Skeletal muscle satellite cell (primary cell): Measurements from ENCODE around the gene ABHD12.
"Not testable (repeated sequence)": the region's sequence is repeated elsewhere in the genome, so short reads cannot be mapped to it uniquely, and the experiment has no call there.

Experiments used
- H3K27me3 ChIP-seq: 2 replicates; pipeline ENCODE4 v1.7.0; 2013; ENCODE audit warnings: low read length; ENCODE audit not compliant: control insufficient read depth, insufficient read depth
- H3K36me3 ChIP-seq: 2 replicates; pipeline ENCODE4 v1.7.0; 2013; ENCODE audit warnings: mild to moderate bottlenecking, control low read depth, low read length; ENCODE audit not compliant: insufficient read depth
- H3K4me1 ChIP-seq: 2 replicates; pipeline ENCODE4 v1.7.0; 2013; ENCODE audit warnings: low read length; ENCODE audit not compliant: control insufficient read depth, insufficient read depth
- H3K4me2 ChIP-seq: 2 replicates; pipeline ENCODE4 v1.7.0; 2013; ENCODE audit warnings: mild to moderate bottlenecking, low read length
- H3K4me3 ChIP-seq: 2 replicates; pipeline ENCODE4 v1.7.0; 2013; ENCODE audit warnings: low read length
- H3K9ac ChIP-seq: 2 replicates; pipeline ENCODE4 v1.7.0; 2013; ENCODE audit warnings: mild to moderate bottlenecking, low read depth, low read length, moderate library complexity
- H3K9me3 ChIP-seq: replicated peaks from 2 replicates; pipeline ENCODE4 v1.7.0; 2013; ENCODE audit warnings: mild to moderate bottlenecking, control low read depth, low read length

Gene ABHD12

DNA sequence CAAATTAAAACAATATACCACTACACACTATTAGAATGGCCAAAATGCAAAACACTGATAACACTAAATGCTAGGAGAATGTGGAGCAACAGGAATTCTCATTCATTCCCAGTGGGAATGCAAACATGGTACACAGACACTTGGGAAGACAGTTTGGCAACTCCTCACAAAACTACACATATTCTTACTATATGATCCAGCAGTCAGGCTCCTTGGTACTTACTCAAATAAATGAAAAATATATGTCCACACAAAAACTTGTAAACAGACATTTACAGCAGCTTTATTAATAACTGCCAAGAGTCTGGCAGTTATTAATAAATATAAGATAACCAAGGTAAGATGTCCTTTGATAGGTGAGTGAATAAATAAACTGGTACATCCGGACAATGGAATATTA, 44.9 kb downstream of the ABHD12 start:
- no peak overlapping the region for H3K9ac ChIP-seq
- no peaks in the 10 kb centered on the region for H3K27me3 ChIP-seq
- H3K4me3 ChIP-seq, result no peak overlapping the region

DNA sequence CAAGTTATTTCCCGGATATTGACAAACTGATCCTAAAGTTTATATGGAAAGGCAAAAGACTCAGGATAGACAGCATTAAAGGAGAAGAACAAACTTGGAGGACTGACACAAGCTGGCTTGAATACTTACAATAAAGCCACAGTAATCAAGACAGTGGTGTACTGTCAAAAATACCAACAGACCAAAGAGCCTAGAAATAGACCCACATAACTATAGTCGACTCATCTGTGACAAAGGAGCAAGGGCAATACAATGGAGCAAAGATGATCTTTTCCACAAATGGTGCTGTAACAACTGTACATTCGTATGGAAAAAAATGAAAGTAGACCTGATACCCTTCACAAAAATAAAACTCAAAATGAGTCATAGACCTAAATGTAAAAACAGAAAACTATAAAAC, 46.0 kb downstream of the ABHD12 start:
- Histone ChIP-seq H3K4me2 (no peak overlapping the region), H3K9me3 (no peaks in the 10 kb centered on the region), H3K4me1 (no peaks in the 10 kb centered on the region), H3K27me3 (no peaks in the 10 kb centered on the region), H3K9ac (no peak overlapping the region), H3K4me3 (no peak overlapping the region), H3K36me3 (no peaks in the 10 kb centered on the region)

More for the DNA sequence above, 44.9 kb downstream of the ABHD12 start:
- Histone ChIP-seq H3K36me3 (no peaks in the 10 kb centered on the region), H3K9me3 (no peaks in the 10 kb centered on the region), H3K4me2 (no peak overlapping the region), H3K4me1 (no peaks in the 10 kb centered on the region)

DNA sequence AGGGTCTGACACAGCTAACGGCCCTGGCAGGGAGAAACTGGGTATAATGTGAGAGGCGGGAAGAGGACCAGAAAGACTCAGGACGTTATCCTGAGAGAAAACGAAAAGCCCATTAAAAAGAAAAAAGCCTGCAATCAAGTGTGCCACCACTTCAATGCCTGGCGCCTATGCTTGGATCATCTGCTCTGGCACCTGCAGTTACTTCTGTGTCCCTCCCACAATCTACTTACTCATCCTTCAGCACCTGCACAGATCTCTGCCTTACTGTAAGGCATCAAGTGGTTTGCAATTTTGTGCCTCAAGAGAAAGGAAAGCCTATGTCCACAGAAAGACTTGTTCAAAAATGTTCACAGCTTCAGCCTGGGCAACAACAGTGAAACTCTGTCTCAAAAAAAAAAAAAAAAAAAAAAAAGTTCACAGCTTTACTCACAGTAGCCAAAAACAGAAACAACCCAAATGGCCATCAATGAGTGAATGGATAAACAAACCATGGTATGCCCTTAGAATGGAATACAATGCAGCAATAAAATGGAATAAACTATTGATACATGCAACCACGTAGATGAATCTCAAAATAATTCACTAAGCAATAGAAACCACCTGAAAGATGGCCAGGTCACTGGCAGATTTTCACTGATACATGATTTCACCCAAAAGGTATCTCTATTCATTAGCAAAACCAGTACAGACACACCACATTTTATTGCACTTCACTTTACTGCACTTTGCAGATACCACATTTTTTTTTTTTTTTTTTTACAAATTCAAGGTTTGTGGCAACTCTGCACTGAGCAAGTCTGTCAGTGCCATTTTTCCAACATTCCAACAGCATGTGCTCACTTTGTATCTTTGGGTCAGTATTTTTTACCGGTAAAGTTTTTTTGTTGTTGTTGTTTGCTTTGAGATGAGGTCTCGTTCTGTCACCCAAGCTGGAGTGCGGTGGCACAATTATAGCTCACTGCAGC, 48.6 kb downstream of the ABHD12 start:
- Histone ChIP-seq H3K9ac (no peak overlapping the region), H3K4me3 (no peak overlapping the region), H3K4me2 (no peak overlapping the region), H3K36me3 (peaks cover 4% of the 10 kb centered on the region), H3K27me3 (no peaks in the 10 kb centered on the region), H3K4me1 (peaks cover 3% of the 10 kb centered on the region), H3K9me3 (no peaks in the 10 kb centered on the region)

DNA sequence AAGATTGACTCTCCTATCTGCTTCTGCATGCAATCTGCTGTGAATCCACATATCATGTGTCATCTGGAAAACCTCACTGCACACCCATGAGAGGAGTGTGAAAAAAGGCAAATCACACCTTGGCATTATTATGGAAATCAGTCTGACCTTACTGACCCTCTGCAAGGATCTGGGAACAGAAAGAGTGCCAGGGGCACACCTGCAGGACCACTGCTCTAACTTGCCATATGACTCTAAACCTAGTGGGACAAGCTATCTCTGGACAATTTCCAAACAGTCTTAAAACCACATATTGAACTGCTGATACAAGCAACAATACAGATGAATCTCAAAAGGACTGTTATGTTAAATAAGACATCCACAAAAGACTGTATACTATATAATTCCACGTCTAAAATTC, 50.3 kb downstream of the ABHD12 start:
- Histone ChIP-seq H3K9ac (no peak overlapping the region), H3K4me3 (no peak overlapping the region), H3K36me3 (peaks cover 4% of the 10 kb centered on the region), H3K9me3 (no peaks in the 10 kb centered on the region), H3K4me2 (no peak overlapping the region), H3K27me3 (no peaks in the 10 kb centered on the region), H3K4me1 (peaks cover 3% of the 10 kb centered on the region)

DNA sequence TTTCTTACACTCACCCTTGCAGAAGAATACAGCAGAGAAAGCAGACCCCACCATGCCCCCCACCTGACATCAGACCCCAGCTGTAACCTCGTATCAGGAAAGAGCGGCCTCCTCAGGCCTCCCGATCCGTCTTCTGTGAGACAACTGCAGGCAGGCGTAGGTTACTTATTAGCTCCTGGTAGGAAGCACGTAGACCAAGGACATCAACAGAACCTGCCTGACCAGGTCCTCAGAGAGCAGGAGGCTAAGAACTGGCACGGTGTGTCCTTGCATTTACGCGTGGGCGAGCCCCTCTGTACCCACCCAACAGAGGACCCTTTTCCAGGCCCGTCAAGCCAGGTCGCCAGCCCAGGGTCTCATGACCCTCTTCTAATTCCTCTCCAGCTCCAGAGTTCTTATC, 51.0 kb downstream of the ABHD12 start:
- Histone ChIP-seq H3K36me3 (peaks cover 4% of the 10 kb centered on the region), H3K4me1 (peaks cover 3% of the 10 kb centered on the region), H3K4me2 (no peak overlapping the region), H3K9ac (no peak overlapping the region), H3K4me3 (no peak overlapping the region), H3K27me3 (no peaks in the 10 kb centered on the region), H3K9me3 (no peaks in the 10 kb centered on the region)

DNA sequence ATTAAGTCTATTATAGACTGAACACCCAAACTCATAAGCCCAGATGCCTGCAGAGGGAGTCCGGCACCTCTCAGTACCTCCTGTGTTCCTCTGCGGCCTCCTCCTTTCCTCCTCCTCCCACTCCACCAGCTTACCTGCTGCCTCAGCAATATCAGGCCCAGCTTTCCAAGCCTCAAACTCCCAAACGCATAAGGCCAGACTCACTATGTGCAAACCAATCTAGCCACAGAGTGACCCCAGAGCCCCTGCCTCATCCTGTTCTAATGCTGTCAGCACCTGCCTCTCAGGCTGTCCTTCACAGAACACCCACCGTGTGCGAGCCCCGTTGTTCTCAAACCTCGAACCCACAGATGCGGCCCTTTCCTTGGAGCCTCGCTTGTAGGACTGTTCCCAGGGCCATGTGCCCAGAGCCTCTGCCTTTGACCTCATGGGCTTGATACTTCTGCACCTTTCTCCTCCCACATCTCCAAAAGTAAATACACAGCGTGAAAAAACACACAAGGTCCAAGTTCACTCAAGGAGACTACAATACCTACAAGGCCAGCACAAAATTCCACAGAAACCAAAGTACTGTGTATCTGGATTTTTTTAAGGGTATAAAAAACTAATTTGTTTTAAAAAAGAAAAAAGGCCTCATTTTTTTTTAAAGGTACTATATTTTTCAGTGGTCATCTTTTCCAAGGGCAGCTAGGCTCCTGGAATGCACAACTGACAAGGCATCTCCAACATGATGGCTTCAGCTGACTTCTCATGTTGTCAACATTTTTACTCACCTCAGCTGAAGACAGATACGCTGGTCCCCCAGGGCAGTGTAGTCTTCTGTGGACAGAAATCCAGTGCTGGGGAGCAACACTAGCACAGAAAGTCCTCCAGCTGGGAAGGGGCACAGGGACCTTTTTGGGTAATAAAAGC, 52.3 kb downstream of the ABHD12 start:
- Histone ChIP-seq H3K9ac (no peak overlapping the region), H3K4me2 (no peak overlapping the region), H3K4me1 (peaks cover 3% of the 10 kb centered on the region), H3K27me3 (no peaks in the 10 kb centered on the region), H3K9me3 (no peaks in the 10 kb centered on the region), H3K4me3 (no peak overlapping the region), H3K36me3 (peaks cover 4% of the 10 kb centered on the region)

DNA sequence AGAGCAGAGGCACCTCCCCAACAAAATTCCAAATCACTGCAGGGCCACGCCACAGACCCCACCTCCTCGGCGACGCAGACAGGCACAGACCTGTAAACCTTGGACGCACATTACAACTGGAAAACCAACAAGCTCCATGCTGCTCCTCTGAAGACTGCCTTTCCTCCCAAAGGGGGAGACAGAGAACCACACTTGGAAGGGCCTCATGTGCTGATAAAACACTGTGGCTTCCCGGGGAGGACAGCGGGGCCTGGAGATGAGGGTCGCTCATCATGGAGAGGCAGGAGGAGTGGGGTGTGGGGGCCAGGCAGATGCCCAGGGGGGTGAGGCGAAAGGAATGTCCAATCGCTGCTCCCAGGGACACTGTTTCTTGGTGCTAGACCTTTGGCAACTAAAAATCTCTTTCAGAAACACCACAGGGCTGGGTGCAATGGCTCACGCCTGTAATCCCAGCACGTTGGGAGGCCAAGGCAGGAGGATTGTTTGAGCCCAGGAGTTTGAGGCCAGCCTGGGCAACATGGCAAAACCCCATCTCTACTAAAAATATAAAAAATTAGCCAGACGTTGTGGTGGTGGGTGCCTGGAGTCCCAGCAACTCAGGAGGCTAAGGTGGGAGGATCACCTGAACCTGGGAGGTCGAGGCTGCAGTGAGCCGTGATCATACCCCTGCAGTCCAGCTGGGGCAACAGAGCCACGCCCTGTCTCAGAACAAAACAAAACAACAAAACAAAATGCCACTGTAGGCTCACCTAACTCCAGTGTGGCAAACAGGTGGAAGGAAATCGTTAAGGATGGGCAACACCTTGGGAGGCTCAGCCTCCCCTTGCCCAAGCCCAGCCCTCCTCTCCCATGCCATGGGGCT, 53.8 kb downstream of the ABHD12 start:
- no peaks in the 10 kb centered on the region for H3K9me3 ChIP-seq
- no peak overlapping the region for H3K4me2 ChIP-seq
- no peak overlapping the region for H3K9ac ChIP-seq
- H3K4me1 ChIP-seq, result peaks cover 3% of the 10 kb centered on the region
- H3K36me3 ChIP-seq, result peaks cover 4% of the 10 kb centered on the region
- H3K27me3 ChIP-seq, result no peaks in the 10 kb centered on the region
- no peak overlapping the region for H3K4me3 ChIP-seq

DNA sequence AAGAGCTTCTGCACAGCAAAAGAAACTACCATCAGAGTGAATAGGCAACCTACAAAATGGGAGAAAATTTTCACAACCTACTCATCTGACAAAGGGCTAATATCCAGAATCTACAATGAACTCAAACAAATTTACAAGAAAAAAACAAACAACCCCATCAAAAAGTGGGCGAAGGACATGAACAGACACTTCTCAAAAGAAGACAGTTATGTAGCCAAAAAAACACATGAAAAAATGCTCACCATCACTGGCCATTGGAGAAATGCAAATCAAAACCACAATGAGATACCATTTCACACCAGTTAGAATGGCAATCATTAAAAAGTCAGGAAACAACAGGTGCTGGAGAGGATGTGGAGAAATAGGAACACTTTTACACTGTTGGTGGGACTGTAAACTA, 55.7 kb downstream of the ABHD12 start:
- H3K9ac ChIP-seq, H3K4me1 ChIP-seq, H3K9me3 ChIP-seq, H3K36me3 ChIP-seq, H3K4me3 ChIP-seq, H3K27me3 ChIP-seq, H3K4me2 ChIP-seq: not testable (repeated sequence)

DNA sequence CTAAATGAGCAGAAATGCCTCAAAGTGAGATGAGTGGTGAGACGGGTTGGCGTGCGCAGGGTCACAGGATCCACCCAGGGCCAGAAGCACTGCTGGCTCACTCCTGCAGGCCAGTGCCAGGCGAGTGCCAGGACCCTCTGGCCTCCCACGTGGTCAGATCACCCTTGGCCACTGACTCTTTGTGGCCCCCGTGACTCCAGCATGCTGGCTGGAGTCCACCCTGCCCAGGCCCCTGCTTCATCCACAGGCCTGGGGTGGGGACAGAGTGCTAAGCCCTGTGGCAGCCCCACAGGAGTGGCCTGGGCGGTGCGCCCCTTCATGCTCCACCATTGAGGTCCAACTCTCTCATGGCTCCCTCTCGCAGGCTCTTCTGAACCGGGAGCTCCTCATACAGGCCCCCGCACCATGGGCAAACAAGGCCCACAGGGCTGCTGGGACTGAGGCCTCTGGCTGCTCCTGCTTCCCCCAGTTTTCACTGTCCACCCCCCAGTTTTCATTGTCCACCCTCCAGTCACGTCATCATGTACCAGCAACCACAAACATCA, 61.6 kb downstream of the ABHD12 start:
- Histone ChIP-seq H3K4me3 (no peak overlapping the region), H3K27me3 (no peaks in the 10 kb centered on the region), H3K36me3 (no peaks in the 10 kb centered on the region), H3K4me1 (peaks cover 4% of the 10 kb centered on the region), H3K4me2 (no peak overlapping the region), H3K9me3 (no peaks in the 10 kb centered on the region), H3K9ac (no peak overlapping the region)

DNA sequence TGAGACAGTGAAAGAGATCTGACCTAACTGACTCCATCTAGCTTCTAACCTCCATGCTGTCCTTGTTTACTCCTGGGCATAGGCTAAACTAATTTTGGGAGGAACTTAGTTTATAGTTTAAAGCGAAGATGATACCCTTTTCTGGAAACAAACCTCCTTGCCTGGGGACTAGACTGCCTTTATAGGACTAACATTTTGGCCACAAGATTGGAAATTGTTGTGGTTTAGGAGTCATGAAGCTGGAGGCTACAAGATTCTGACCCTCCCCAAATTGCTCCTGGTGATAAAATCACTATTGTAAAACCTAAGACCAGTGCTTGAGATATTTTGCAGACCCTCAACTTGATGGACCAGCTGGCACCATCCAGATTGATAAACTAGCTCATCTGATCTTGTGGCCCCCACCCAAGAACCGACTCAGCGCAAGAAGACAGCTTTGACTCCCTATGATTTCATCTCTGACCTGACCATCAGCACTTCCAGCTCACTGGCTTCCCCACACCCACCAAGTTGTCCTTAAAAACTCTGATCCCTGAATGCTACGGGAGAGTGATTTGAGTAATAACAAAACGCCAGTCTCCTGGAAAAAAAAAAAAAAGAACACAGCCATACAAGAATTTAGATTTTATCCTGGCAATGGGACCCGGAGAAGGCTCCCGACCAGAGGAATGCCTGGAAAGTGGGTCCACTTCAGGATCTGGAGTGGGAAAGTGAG, 63.0 kb downstream of the ABHD12 start:
- Histone ChIP-seq H3K9me3 (no peaks in the 10 kb centered on the region), H3K36me3 (peaks cover 2% of the 10 kb centered on the region), H3K4me3 (no peak overlapping the region), H3K4me1 (peaks cover 4% of the 10 kb centered on the region), H3K4me2 (no peak overlapping the region), H3K9ac (no peak overlapping the region), H3K27me3 (no peaks in the 10 kb centered on the region)
